ENCODE results near the gene AIF1.
"Not testable (repeated sequence)": the region's sequence is repeated elsewhere in the genome, so short reads cannot be mapped to it uniquely, and the experiment has no call there.

The AIF1 gene

GRCh38 chr6:31580807-31581433 lies 34.1 kb upstream of the AIF1 start:
- DNase-seq = peak; percentile 77

GRCh38 chr6:31581434-31582229 lies 33.4 kb upstream of the AIF1 start:
- no peak for DNase-seq

GRCh38 chr6:31582230-31582643 lies 32.8 kb upstream of the AIF1 start, which contains the start of gene LTB:
TSS of gene LTB (minus strand) at chr6:31582424. CDS start at chr6:31582417, 7 bp downstream.
- DNase-seq = no peak

GRCh38 chr6:31585491-31585890 lies 29.5 kb upstream of the AIF1 start:
- DNase-seq = no peak

GRCh38 chr6:31586008-31586407 lies 29.0 kb upstream of the AIF1 start, which contains the start of gene LST1:
TSS of gene LST1 (plus strand) at chr6:31586277. CDS start at chr6:31587300, 1,023 bp downstream.
- DNase-seq = no peak

- no peak for DNase-seq
These were observed 28.3 kb upstream of the AIF1 start for GRCh38 chr6:31586599-31587281.

GRCh38 chr6:31587791-31588777 lies 26.9 kb upstream of the AIF1 start:
- DNase-seq = no peak

GRCh38 chr6:31588871-31589650 lies 26.0 kb upstream of the AIF1 start:
- DNase-seq = no peak

- DNase-seq = not testable (repeated sequence)
These were observed 24.3 kb upstream of the AIF1 start for GRCh38 chr6:31590691-31591090.

GRCh38 chr6:31592396-31592771 lies 22.6 kb upstream of the AIF1 start:
- no peak for DNase-seq

GRCh38 chr6:31597006-31597405 lies 18.0 kb upstream of the AIF1 start:
- DNase-seq = peak; percentile 39

GRCh38 chr6:31607317-31607716 lies 7.7 kb upstream of the AIF1 start:
- DNase-seq = no peak

- DNase-seq = no peak
These were observed 5.3 kb upstream of the AIF1 start for GRCh38 chr6:31609519-31610406.

- peak; percentile 51 for DNase-seq
These were observed 4.1 kb upstream of the AIF1 start for GRCh38 chr6:31610968-31611367.

- DNase-seq = no peak
These were observed 887 bp upstream of the AIF1 start for GRCh38 chr6:31614075-31614619.

GRCh38 chr6:31615748-31616147 lies 714 bp downstream of the AIF1 start:
- DNase-seq = no peak

- no peak for DNase-seq
These were observed 2.0 kb downstream of the AIF1 start for GRCh38 chr6:31617010-31617409.

- DNase-seq = peak; percentile 100
These were observed 5.0 kb downstream of the AIF1 start for GRCh38 chr6:31619805-31620585.

- DNase-seq = peak; percentile 72
These were observed 5.7 kb downstream of the AIF1 start, which contains the start of gene PRRC2A for GRCh38 chr6:31620586-31621319. TSS of gene PRRC2A (plus strand) at chr6:31620715. CDS start at chr6:31622790, 2,075 bp downstream.
